ENCODE data around the gene DDI2.
"Not testable (repeated sequence)": the region's sequence is repeated elsewhere in the genome, so short reads cannot be mapped to it uniquely, and the experiment has no call there.

DDI2 gene

GRCh38 chr1:15680561-15681348, 63.5 kb downstream of the DDI2 start:
- no peak for DNase-seq

GRCh38 chr1:15681349-15682292, 64.4 kb downstream of the DDI2 start:
- DNase-seq: no peak

- no peak for DNase-seq
Measured at GRCh38 chr1:15682936-15683341, 65.7 kb downstream of the DDI2 start.

- DNase-seq: no peak
Measured at GRCh38 chr1:15683345-15684039, 66.2 kb downstream of the DDI2 start.

- peak; percentile 35 for DNase-seq
Measured at GRCh38 chr1:15684042-15684461, 66.8 kb downstream of the DDI2 start, which contains the start of gene PLEKHM2. PLEKHM2 (plus strand) TSS chr1:15684320; CDS start chr1:15684559, 239 bp downstream.

- DNase-seq: peak; percentile 27
Measured at GRCh38 chr1:15684468-15685291, 67.4 kb downstream of the DDI2 start.

- DNase-seq: no peak
Measured at GRCh38 chr1:15685820-15686219, 68.6 kb downstream of the DDI2 start.

- no peak for DNase-seq
Measured at GRCh38 chr1:15687446-15687845, 70.2 kb downstream of the DDI2 start.

- DNase-seq: no peak
Measured at GRCh38 chr1:15690317-15690716, 73.1 kb downstream of the DDI2 start.

GRCh38 chr1:15691434-15692032, 74.3 kb downstream of the DDI2 start:
- DNase-seq: no peak

- no peak for DNase-seq
Measured at GRCh38 chr1:15692121-15692682, 74.9 kb downstream of the DDI2 start.

- DNase-seq: no peak
Measured at GRCh38 chr1:15693371-15693770, 76.1 kb downstream of the DDI2 start.

- DNase-seq: peak; percentile 30
Measured at GRCh38 chr1:15696956-15697521, 79.8 kb downstream of the DDI2 start.

GRCh38 chr1:15698201-15698600, 80.9 kb downstream of the DDI2 start:
- DNase-seq: no peak

- not testable (repeated sequence) for DNase-seq
Measured at GRCh38 chr1:15699321-15699720, 82.1 kb downstream of the DDI2 start.

GRCh38 chr1:15700508-15700907, 83.2 kb downstream of the DDI2 start:
- DNase-seq: no peak

GRCh38 chr1:15701784-15702183, 84.5 kb downstream of the DDI2 start:
- no peak for DNase-seq

- no peak for DNase-seq
Measured at GRCh38 chr1:15702722-15703550, 85.7 kb downstream of the DDI2 start.

GRCh38 chr1:15703562-15703961, 86.3 kb downstream of the DDI2 start:
- no peak for DNase-seq

All from CD4-positive, alpha-beta T cell treated with Interleukin-4 for 4 hours (primary cell).